ENCODE data around the gene AMOTL1. TPM values are rescaled to one million over a fixed set of nuclear protein-coding genes. Genes with fewer than 3 reads are reported as not detected.

AMOTL1 gene
- total RNA-seq, 2 donors from 2014 or later, result 56.7 to 59.5 TPM

DNA sequence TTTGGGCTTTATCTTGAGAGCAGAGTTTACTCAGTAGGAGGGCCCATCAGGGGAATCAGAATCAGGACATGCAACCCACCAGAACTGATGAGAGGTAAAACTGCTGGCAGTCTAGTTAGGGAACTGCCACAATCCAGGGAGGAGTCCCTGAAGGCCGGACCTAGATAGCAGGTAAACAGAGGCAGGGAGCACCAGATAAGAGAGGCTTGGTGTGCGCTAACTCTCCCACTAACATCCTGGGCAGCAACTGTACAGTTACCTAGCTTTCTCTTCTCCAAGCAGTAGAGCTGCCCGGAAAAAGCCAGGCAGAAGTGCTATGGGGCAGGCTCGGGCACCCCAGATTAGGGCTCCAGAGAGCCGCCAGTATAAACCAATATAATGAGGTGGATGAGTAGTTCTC lies 865 bp upstream of the AMOTL1 start:
- TF ChIP-seq, protein P1, sequence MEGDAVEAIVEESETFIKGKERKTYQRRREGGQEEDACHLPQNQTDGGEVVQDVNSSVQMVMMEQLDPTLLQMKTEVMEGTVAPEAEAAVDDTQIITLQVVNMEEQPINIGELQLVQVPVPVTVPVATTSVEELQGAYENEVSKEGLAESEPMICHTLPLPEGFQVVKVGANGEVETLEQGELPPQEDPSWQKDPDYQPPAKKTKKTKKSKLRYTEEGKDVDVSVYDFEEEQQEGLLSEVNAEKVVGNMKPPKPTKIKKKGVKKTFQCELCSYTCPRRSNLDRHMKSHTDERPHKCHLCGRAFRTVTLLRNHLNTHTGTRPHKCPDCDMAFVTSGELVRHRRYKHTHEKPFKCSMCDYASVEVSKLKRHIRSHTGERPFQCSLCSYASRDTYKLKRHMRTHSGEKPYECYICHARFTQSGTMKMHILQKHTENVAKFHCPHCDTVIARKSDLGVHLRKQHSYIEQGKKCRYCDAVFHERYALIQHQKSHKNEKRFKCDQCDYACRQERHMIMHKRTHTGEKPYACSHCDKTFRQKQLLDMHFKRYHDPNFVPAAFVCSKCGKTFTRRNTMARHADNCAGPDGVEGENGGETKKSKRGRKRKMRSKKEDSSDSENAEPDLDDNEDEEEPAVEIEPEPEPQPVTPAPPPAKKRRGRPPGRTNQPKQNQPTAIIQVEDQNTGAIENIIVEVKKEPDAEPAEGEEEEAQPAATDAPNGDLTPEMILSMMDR (IDR thresholded peaks at IDR 0.05), result no peak
- DNase-seq (ENCODE audit: low spot score), result no peak
- Histone ChIP-seq H3K27me3 (no peaks in the 10 kb centered on the region), H3K9me3 (no peaks in the 10 kb centered on the region), H3K36me3 (no peaks in the 10 kb centered on the region), H3K4me1 (peaks cover 0 to 36% of the 10 kb centered on the region in 2 donors), H3K27ac (peak overlapping the region; percentile 96 to 97), H3K4me3 (peak overlapping the region in 1 of 2 donors; percentile 81)

DNA sequence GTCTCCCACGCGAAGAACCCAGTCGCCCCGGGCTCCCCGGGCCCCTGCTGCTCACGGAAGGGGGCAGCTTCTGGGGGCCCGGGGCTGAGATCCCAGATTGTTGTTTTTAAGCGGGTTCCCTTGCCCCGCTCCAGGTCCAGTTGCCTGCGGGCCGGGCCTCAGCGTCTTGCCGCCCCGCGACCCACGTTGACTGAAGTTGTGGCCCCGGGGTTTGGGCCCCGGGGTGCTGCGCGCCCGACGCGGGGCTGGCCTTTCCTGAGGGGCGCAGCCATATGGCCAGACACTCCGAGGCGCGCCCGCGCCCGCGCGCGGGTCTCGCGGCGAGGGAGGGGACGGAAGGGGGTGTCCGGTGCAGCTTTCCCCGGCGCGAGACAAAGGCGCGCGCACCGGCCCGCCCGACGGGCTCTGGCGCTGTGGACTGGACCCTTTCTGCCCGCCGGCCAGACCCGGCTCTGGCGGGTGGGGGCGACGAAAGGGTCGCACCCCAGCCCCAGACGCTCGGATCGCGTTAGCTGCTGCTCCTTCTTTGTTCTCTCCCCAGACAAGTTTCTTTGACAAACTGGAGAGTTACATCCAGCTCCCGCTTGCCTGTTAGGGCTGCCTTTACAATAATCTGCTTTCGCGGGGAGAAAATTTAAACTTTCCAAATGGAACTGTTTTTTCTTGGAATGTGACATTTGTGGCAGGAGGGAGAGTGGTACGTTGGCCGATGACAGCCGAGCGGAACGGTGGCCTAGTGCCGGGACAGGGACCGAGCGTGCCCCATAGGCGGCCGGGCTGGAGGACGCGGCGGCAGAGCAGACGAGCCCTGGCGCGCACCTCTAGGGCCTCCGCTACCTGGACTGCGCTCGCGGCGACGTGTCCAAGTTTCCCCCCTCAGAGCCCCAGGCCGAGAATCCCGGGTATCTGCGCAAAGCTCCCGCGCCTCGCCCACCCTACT lies 716 bp downstream of the AMOTL1 start:
- H3K4me3 ChIP-seq, result peak overlapping the region; percentile 81
- TF ChIP-seq, protein P1 (IDR thresholded peaks at IDR 0.05), result no peak
- H3K36me3 ChIP-seq, result no peaks in the 10 kb centered on the region
- H3K4me1 ChIP-seq, result peaks cover 0 to 38% of the 10 kb centered on the region in 2 donors
- DNase-seq (ENCODE audit: low spot score), result no peak
- peak overlapping the region; percentile 96 to 97 for H3K27ac ChIP-seq
- no peaks in the 10 kb centered on the region for H3K27me3 ChIP-seq
- no peaks in the 10 kb centered on the region for H3K9me3 ChIP-seq

DNA sequence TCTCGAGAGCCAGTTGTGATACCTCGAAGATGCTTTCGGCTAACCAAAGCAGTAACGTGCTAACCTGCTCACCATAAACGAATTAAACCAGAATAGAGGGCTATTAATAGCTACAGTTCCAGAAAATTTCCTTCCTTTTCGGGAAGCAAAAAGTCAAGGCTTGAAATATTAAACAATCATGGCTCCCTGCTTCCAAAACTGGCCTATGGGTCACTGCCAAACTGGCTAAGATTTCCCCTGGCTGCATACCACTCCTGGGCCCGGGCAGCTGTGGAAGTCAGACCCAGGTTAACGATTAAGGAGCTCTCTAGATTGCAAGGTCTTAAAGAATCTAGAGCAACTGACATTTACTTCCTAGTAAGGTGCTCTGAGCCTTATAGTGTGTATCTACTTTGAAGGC lies 1.7 kb downstream of the AMOTL1 start:
- peak overlapping the region; percentile 81 for H3K4me3 ChIP-seq
- no peaks in the 10 kb centered on the region for H3K27me3 ChIP-seq
- TF ChIP-seq, protein P1 (IDR thresholded peaks at IDR 0.05), result no peak
- H3K27ac ChIP-seq, result peak overlapping the region; percentile 96 to 97
- no peaks in the 10 kb centered on the region for H3K9me3 ChIP-seq
- DNase-seq (ENCODE audit: low spot score), result no peak
- H3K4me1 ChIP-seq, result peaks cover 0 to 46% of the 10 kb centered on the region in 2 donors
- no peaks in the 10 kb centered on the region for H3K36me3 ChIP-seq

DNA sequence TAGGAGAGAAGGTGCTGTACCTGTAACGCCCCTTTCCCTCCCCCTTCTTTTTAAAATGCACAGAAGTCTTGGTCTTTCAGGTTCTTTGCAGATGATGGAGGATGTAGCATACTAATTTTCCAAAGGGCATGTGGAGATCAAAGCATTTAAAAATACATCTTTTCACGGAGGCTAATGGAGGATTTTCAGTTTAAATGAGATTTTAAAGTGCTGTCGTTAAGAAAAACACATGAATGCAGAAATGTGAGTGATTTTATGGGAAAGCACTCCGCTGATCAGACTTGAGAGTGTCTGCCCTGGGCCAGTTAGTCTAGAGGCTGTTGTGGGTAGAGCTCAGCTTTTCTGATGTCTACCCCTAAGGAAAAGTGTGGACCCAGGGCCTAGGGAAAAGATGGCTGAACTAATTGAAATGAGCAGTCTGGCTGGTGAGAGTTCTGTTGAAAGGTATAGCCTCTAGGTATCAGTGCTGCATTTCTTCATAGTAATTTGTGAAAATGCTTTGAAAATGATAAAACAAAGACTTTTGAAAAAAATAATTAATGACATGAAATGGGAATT lies 2.5 kb downstream of the AMOTL1 start:
- H3K27ac ChIP-seq, result peak overlapping the region in 1 of 2 donors; percentile 96

DNA sequence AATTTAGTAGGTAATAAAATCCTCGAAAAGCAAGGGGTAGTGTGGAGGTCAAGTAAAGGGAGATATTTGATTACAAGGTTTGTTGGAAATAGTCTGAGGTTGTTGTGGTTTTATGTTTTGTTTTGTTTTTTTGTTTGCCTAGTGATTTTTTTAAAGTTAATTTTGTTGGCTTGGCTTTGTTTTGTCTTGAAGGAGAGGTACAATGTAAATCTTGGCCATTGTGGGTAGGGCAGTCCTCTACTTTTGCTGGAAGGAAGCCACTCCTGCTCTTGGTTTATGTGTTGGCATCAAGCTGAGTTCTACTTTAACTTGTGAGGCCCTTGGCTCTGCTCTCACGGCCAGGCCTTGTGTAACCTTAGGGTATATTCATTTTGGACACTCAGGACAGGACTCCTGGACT lies 3.2 kb downstream of the AMOTL1 start:
- H3K27ac ChIP-seq, result no peak overlapping the region
- TF ChIP-seq, protein P1 (IDR thresholded peaks at IDR 0.05), result no peak
- DNase-seq (ENCODE audit: low spot score), result no peak
- H3K4me3 ChIP-seq, result no peak overlapping the region
- H3K9me3 ChIP-seq, result no peaks in the 10 kb centered on the region
- H3K4me1 ChIP-seq, result peaks cover 0 to 60% of the 10 kb centered on the region in 2 donors
- H3K36me3 ChIP-seq, result no peaks in the 10 kb centered on the region
- no peaks in the 10 kb centered on the region for H3K27me3 ChIP-seq

More for the DNA sequence above, 2.5 kb downstream of the AMOTL1 start:
- Histone ChIP-seq H3K27me3 (no peaks in the 10 kb centered on the region), H3K36me3 (no peaks in the 10 kb centered on the region), H3K4me3 (peak overlapping the region in 1 of 2 donors; percentile 81), H3K4me1 (peaks cover 0 to 52% of the 10 kb centered on the region in 2 donors), H3K9me3 (no peaks in the 10 kb centered on the region)
- TF ChIP-seq, protein P1 (IDR thresholded peaks at IDR 0.05), result no peak
- no peak for DNase-seq (ENCODE audit: low spot score)

All from right atrium auricular region (tissue), 2 donors.